Measurements from ENCODE around the gene SLC2A9. TPM values are rescaled to one million over a fixed set of nuclear protein-coding genes. Genes with fewer than 3 reads are reported as not detected.

Gene SLC2A9
- total RNA-seq, 1 experiment from 2014 or later: 33.3 TPM

DNA sequence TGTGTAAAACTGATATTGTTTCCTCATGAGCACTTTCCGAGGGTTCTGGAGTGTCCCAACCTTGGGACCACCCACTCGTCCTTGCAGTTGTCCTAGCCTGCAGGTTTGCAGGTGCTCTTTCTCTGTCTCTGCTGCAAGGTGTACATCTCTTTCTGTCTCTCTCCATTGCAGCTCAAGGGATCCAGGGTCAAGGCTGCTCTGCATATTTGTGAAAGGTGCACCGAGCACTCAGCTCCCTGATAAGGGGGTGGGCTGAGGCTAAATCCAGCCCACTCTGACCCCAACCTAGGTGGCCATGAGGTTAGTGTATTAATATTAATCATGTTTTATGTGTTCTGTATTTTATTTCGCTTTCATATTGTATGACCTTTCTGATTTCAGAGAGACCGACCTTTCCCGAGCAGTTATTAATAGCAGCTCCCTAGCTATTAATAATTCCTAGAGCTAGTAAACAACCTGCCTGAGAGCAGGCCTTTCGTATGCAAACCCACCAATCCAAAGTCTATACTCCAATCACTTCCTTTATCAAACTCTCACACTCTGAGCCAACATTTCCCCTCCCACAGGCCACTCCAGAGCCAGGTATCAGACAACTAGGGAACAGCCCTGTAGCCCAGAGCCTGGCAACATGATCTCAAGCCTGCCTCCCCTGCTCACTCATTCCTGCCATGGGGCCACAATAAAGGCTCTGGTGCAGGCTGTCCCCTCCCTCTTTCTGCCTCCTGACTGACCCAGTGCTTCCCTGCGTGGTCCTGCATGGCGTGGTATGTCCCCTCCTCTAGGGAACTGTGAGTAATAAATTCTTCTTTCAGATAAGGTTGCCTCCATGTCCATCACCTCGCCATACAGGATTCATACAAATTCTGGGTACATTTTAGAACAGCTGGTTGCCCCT, 73.9 kb downstream of the SLC2A9 start:
- intact Hi-C loops (cut with micrococcal nuclease): no loop called here
- Mint-ChIP-seq H3K4me1 (ENCODE audit: insufficient read depth, unreplicated experiment) (no peaks in the 10 kb centered on the region), H3K9me3 (ENCODE audit: unreplicated experiment) (no peaks in the 10 kb centered on the region), H3K27ac (ENCODE audit: low read depth, unreplicated experiment) (peak overlapping the region; percentile 60), H3K4me3 (ENCODE audit: unreplicated experiment) (no peak overlapping the region), H3K36me3 (ENCODE audit: insufficient read depth, unreplicated experiment) (peaks cover 9% of the 10 kb centered on the region), H3K27me3 (ENCODE audit: insufficient read depth, unreplicated experiment) (no peaks in the 10 kb centered on the region)
- POLR2A ChIA-PET: no interaction called here
- BruUV-seq (replicated peaks): no TSS peak
- DNase-seq (ENCODE audit: unreplicated experiment): no peak
- TF ChIP-seq, protein P1, sequence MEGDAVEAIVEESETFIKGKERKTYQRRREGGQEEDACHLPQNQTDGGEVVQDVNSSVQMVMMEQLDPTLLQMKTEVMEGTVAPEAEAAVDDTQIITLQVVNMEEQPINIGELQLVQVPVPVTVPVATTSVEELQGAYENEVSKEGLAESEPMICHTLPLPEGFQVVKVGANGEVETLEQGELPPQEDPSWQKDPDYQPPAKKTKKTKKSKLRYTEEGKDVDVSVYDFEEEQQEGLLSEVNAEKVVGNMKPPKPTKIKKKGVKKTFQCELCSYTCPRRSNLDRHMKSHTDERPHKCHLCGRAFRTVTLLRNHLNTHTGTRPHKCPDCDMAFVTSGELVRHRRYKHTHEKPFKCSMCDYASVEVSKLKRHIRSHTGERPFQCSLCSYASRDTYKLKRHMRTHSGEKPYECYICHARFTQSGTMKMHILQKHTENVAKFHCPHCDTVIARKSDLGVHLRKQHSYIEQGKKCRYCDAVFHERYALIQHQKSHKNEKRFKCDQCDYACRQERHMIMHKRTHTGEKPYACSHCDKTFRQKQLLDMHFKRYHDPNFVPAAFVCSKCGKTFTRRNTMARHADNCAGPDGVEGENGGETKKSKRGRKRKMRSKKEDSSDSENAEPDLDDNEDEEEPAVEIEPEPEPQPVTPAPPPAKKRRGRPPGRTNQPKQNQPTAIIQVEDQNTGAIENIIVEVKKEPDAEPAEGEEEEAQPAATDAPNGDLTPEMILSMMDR (IDR thresholded peaks at IDR 0.05; ENCODE audit: unreplicated experiment): no peak
- CTCF ChIA-PET: interaction anchor here (0.7 kb wide), 1 partner anchor 12 kb away, joined by 3 read pairs; no protein-coding TSS in a partner anchor

DNA sequence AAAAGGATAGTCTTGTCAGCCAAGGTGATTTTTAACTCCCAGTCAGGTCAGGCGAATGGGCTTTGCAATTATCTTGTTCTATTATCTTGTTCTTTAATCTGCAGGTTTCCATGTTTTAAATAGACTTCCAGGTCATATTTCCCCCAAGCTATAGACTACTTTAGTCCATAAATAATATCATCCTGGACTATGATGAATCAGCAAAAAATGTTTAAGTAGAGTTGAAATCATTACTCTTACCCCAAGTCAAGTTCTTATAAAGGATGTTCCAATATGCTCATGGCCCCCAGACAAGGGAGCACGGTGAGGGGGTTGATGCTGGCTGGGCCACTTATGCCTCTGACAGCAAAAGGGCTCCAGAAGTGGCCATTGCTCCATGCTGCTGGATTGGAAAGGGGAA, 75.1 kb downstream of the SLC2A9 start:
- ChIA-PET CTCF (no interaction called here), POLR2A (no interaction called here)
- TF ChIP-seq, protein P1 (IDR thresholded peaks at IDR 0.05; ENCODE audit: unreplicated experiment): no peak
- H3K27ac Mint-ChIP-seq (ENCODE audit: low read depth, unreplicated experiment): no peak overlapping the region
- H3K27me3 Mint-ChIP-seq (ENCODE audit: insufficient read depth, unreplicated experiment): no peaks in the 10 kb centered on the region
- H3K9me3 Mint-ChIP-seq (ENCODE audit: unreplicated experiment): no peaks in the 10 kb centered on the region
- intact Hi-C loops (cut with micrococcal nuclease): no loop called here
- BruUV-seq (replicated peaks): no TSS peak
- DNase-seq (ENCODE audit: unreplicated experiment): no peak
- H3K4me3 Mint-ChIP-seq (ENCODE audit: unreplicated experiment): no peak overlapping the region
- H3K4me1 Mint-ChIP-seq (ENCODE audit: insufficient read depth, unreplicated experiment): no peaks in the 10 kb centered on the region
- H3K36me3 Mint-ChIP-seq (ENCODE audit: insufficient read depth, unreplicated experiment): peaks cover 9% of the 10 kb centered on the region

DNA sequence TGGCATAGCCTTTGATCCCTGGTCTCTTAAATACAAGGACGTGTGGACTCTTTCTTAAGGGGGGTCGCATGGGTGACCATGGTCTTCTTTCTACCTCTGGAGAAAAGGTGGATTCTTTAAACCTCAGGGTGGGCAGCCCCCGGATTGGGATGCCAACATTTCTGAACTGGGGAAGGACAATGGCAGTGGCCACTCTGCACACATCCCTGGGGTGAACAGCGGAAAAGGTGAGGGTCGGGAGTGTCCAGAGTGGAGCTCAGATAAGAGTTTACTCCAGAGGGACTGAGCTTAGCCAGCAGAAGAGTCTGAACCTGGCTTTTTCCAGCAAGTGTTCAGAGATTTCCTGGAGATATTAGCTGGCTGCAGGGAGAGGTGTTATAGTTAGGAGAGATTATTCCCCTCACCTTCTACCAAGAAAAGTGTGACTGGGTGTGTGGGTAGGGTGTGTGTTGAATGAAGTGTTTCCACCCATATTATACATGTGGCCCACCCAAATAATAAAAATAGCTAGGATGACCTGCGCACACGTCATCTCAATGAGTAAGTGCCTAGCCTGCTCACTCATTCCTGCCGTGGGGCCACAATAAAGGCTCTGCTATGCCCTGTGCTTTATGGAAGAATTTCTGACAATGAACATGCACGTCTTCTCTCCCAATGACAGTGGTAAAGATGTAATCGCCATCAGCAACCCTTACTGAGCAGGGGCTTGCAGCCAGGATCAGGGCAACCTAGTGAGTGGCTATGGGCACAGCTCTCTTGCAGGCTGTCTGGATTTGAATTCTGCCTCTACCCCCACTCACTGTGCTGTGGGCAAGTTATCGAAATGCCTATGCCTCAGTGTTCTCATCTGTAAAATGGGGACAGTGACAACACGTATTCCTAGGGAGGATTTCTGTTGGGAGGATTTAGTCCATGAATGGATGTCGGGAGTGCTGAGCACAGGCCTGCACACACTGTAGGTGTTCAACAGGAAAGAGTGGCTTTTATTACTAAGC, 76.6 kb downstream of the SLC2A9 start:
- intact Hi-C loops (cut with micrococcal nuclease): no loop called here
- Mint-ChIP-seq H3K9me3 (ENCODE audit: unreplicated experiment) (no peaks in the 10 kb centered on the region), H3K27ac (ENCODE audit: low read depth, unreplicated experiment) (no peak overlapping the region), H3K4me3 (ENCODE audit: unreplicated experiment) (no peak overlapping the region), H3K4me1 (ENCODE audit: insufficient read depth, unreplicated experiment) (no peaks in the 10 kb centered on the region), H3K27me3 (ENCODE audit: insufficient read depth, unreplicated experiment) (no peaks in the 10 kb centered on the region), H3K36me3 (ENCODE audit: insufficient read depth, unreplicated experiment) (peaks cover 9% of the 10 kb centered on the region)
- CTCF ChIA-PET: interaction anchor here (0.7 kb wide), 1 partner anchor 362 kb away, joined by 3 read pairs; no protein-coding TSS in a partner anchor
- POLR2A ChIA-PET: no interaction called here
- BruUV-seq (replicated peaks): no TSS peak
- TF ChIP-seq, protein P1 (IDR thresholded peaks at IDR 0.05; ENCODE audit: unreplicated experiment): no peak
- no peak for DNase-seq (ENCODE audit: unreplicated experiment)

DNA sequence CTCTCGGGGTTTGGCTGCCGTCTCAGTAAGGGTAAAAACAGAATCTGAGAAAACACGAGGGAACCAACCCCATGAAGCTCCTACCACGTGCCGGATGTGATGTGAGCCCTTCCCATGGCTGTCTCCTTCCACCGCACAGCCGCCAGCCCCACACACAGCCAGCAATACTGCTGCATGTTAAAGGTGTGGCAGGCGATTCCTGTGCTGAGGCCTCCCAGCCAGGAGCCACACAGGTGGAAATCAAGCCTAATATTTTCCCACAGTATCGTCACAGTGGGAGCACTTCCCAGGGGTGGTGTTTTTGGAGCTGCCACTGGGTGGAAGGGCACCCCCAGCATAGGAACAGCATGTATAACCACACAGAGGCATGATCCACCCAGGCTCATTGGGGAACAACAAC, 77.5 kb downstream of the SLC2A9 start:
- TF ChIP-seq, protein P1 (IDR thresholded peaks at IDR 0.05; ENCODE audit: unreplicated experiment): no peak

More for the DNA sequence above, 77.5 kb downstream of the SLC2A9 start:
- intact Hi-C loops (cut with micrococcal nuclease): no loop called here
- no peaks in the 10 kb centered on the region for H3K9me3 Mint-ChIP-seq (ENCODE audit: unreplicated experiment)
- H3K27me3 Mint-ChIP-seq (ENCODE audit: insufficient read depth, unreplicated experiment): no peaks in the 10 kb centered on the region
- no peaks in the 10 kb centered on the region for H3K4me1 Mint-ChIP-seq (ENCODE audit: insufficient read depth, unreplicated experiment)
- ChIA-PET POLR2A (no interaction called here), CTCF (no interaction called here)
- no peak for DNase-seq (ENCODE audit: unreplicated experiment)
- no peak overlapping the region for H3K4me3 Mint-ChIP-seq (ENCODE audit: unreplicated experiment)
- H3K27ac Mint-ChIP-seq (ENCODE audit: low read depth, unreplicated experiment): no peak overlapping the region
- BruUV-seq (replicated peaks): no TSS peak
- H3K36me3 Mint-ChIP-seq (ENCODE audit: insufficient read depth, unreplicated experiment): peaks cover 9% of the 10 kb centered on the region

All from MCF 10A (cell line).